AG04449 (cell line): ENCODE data around the gene UBE2L3.

ENCODE experiments used
- CTCF ChIA-PET: fragments of 350-600 bp; formaldehyde crosslinking; extraction: SDS; loops from one replicate; lab custom pipeline; 2021; ENCODE audit warnings: antibody characterized with exemption; lab: Yijun Ruan, JAX
- POLR2A ChIA-PET: fragments of 400-600, 350-600 bp; formaldehyde crosslinking; extraction: SDS; loops from one replicate; lab custom pipeline; 2020; ENCODE audit warnings: antibody characterized with exemption, inconsistent platforms; lab: Yijun Ruan, JAX
- DNase-seq: peaks from one replicate; pipeline ENCODE4 v3.0.0-alpha.2; 2010; ENCODE audit warnings: low read depth, low spot score
- H3K4me3 ChIP-seq: 2 replicates; pipeline ENCODE4 v1.5.1; 2011; ENCODE audit warnings: low read depth, mild to moderate bottlenecking, control low read depth, low read length
- CTCF ChIP-seq: IDR thresholded peaks from one replicate; pipeline ENCODE4 v1.5.1; 2011; ENCODE audit warnings: mild to moderate bottlenecking, moderate library complexity, low read length, control low read depth, inconsistent platforms; ENCODE audit not compliant: insufficient read depth; ENCODE audit errors: missing control alignments

Gene UBE2L3

GRCh38 chr22:21622011-21622918 lies 54.8 kb downstream of the UBE2L3 start:
- ChIA-PET CTCF (interaction anchor here (1.3 to 5.3 kb wide), 4 partner anchors 8 to 29 kb away, joined by 3 to 41 read pairs (median 6); partner anchors contain the start of genes SDF2L1 and YDJC), POLR2A (no interaction called here)

GRCh38 chr22:21622919-21623647 lies 55.6 kb downstream of the UBE2L3 start:
- TF ChIP-seq CTCF, result no peak
- no peak overlapping the region for H3K4me3 ChIP-seq
- CTCF ChIA-PET, result interaction anchor here (1.2 to 1.5 kb wide), 3 partner anchors 9 to 30 kb away, joined by 3 to 7 read pairs (median 3); no protein-coding TSS in a partner anchor
- POLR2A ChIA-PET, result no interaction called here
- no peak for DNase-seq

More at GRCh38 chr22:21622011-21622918, 54.8 kb downstream of the UBE2L3 start:
- DNase-seq, result no peak
- no peak overlapping the region for H3K4me3 ChIP-seq
- no peak for TF ChIP-seq CTCF

GRCh38 chr22:21623648-21623970 lies 56.1 kb downstream of the UBE2L3 start:
- POLR2A ChIA-PET, result no interaction called here
- no peak overlapping the region for H3K4me3 ChIP-seq
- DNase-seq, result no peak
- no peak for TF ChIP-seq CTCF
- CTCF ChIA-PET, result interaction anchor here (1.2 to 1.3 kb wide), 2 partner anchors 10 to 31 kb away, joined by 3 to 7 read pairs; no protein-coding TSS in a partner anchor

- CTCF ChIA-PET, result interaction anchor here (1.2 to 12.1 kb wide), 3 partner anchors 10 to 20 kb away, joined by 3 to 158 read pairs (median 7); partner anchors contain the start of gene SDF2L1
- TF ChIP-seq CTCF, result peak; percentile 45
- no peak overlapping the region for H3K4me3 ChIP-seq
- POLR2A ChIA-PET, result interaction anchor here (0.8 kb wide), 1 partner anchor 19 kb away, joined by 3 read pairs; no protein-coding TSS in a partner anchor
- no peak for DNase-seq
Measured at GRCh38 chr22:21624120-21624879, 56.8 kb downstream of the UBE2L3 start.

- DNase-seq, result no peak
- ChIA-PET CTCF (interaction anchor here (1.2 to 12.1 kb wide), 2 partner anchors 15 to 19 kb away, joined by 3 to 158 read pairs; partner anchors contain the start of gene SDF2L1), POLR2A (interaction anchor here (0.8 to 1.2 kb wide), 2 partner anchors 11 to 18 kb away, joined by 3 read pairs; no protein-coding TSS in a partner anchor)
- no peak overlapping the region for H3K4me3 ChIP-seq
- TF ChIP-seq CTCF, result no peak
Measured at GRCh38 chr22:21624880-21625791, 57.6 kb downstream of the UBE2L3 start.
